Measurements from ENCODE around the gene ZNF483.
"Not testable (repeated sequence)": the region's sequence is repeated elsewhere in the genome, so short reads cannot be mapped to it uniquely, and the experiment has no call there.

The ZNF483 gene

GRCh38 chr9:111525056-111525977 lies at the start of gene ZNF483:
TSS of gene ZNF483 (plus strand) at chr9:111525179. CDS start at chr9:111527396, 2,217 bp downstream.
- peak; percentile 93 for DNase-seq

- DNase-seq = no peak
Observed at GRCh38 chr9:111475195-111475594, 49.8 kb upstream of the ZNF483 start.

- DNase-seq = no peak
Observed at GRCh38 chr9:111477677-111478076, 47.3 kb upstream of the ZNF483 start.

GRCh38 chr9:111481885-111482636 lies 42.9 kb upstream of the ZNF483 start:
- peak; percentile 68 for DNase-seq

GRCh38 chr9:111482694-111483438 lies 42.1 kb upstream of the ZNF483 start:
- peak; percentile 78 for DNase-seq

GRCh38 chr9:111483439-111483857 lies 41.5 kb upstream of the ZNF483 start:
- DNase-seq = peak; percentile 78

- peak; percentile 88 for DNase-seq
Observed at GRCh38 chr9:111483858-111484571, 41.0 kb upstream of the ZNF483 start, which contains the start of gene ECPAS. TSS of gene ECPAS (minus strand) at chr9:111484383. CDS start at chr9:111472918, 11,465 bp downstream.

- DNase-seq = peak; percentile 61
Observed at GRCh38 chr9:111484572-111484894, 40.4 kb upstream of the ZNF483 start.

- DNase-seq = not testable (repeated sequence)
Observed at GRCh38 chr9:111497196-111497595, 27.8 kb upstream of the ZNF483 start.

- DNase-seq = no peak
Observed at GRCh38 chr9:111501005-111501562, 23.9 kb upstream of the ZNF483 start.

GRCh38 chr9:111501648-111502047 lies 23.3 kb upstream of the ZNF483 start:
- DNase-seq = no peak

- DNase-seq = no peak
Observed at GRCh38 chr9:111502506-111502905, 22.5 kb upstream of the ZNF483 start.

GRCh38 chr9:111511581-111511980 lies 13.4 kb upstream of the ZNF483 start:
- DNase-seq = not testable (repeated sequence)

GRCh38 chr9:111514967-111515366 lies 10.0 kb upstream of the ZNF483 start:
- DNase-seq = no peak

GRCh38 chr9:111516061-111516465 lies 8.9 kb upstream of the ZNF483 start:
- peak; percentile 13 for DNase-seq

GRCh38 chr9:111524731-111525055 lies 286 bp upstream of the ZNF483 start:
- DNase-seq = no peak

GRCh38 chr9:111527347-111527746 lies 2.4 kb downstream of the ZNF483 start:
- DNase-seq = no peak

- DNase-seq = no peak
Observed at GRCh38 chr9:111529787-111530186, 4.8 kb downstream of the ZNF483 start.

GRCh38 chr9:111531716-111532115 lies 6.7 kb downstream of the ZNF483 start:
- no peak for DNase-seq

- DNase-seq = no peak
Observed at GRCh38 chr9:111533099-111533790, 8.3 kb downstream of the ZNF483 start.

GRCh38 chr9:111542497-111543254 lies 17.7 kb downstream of the ZNF483 start:
- DNase-seq = no peak
